K562 (cell line): ENCODE measurements around the gene GARIN5B. TPM values are rescaled to one million over a fixed set of nuclear protein-coding genes. Genes with fewer than 3 reads are reported as not detected.

Experiments used
- ATAC-seq: fragments of 200-7000 bp; cut with Tn5 transposase; 3 replicates; pipeline ENCODE4 v1.9.1; 2020; ENCODE audit warnings: moderate library complexity
- BruUV-seq: library from RNA; stranded (reverse); fragments of 400-500 nt; replicated peaks from 2 replicates; lab custom pipeline; 2021; lab: Mats Ljungman, UMichigan
- CTCF ChIA-PET: fragments of 300-600 bp; formaldehyde crosslinking; extraction: SDS; loops from one replicate; lab custom pipeline; 2021; ENCODE audit warnings: low intra/inter-chr PET ratio; lab: Yijun Ruan, JAX
- POLR2A ChIA-PET: fragments of 300-600, 350-650 bp; sonication (Branson Sonifier 250); formaldehyde crosslinking; extraction: SDS; loops from one replicate; lab custom pipeline; 2021; ENCODE audit warnings: antibody characterized with exemption, inconsistent platforms; lab: Yijun Ruan, JAX
- DNase-seq, 4 experiments: peaks; one replicate each; pipeline versions ENCODE4 v3.0.0 to v3.0.0-alpha.2; 2011 to 2018; ENCODE audit warnings: low spot score in 3 of 4, mixed read lengths in 3 of 4; ENCODE audit errors: extremely low read depth in 1 of 4
- FAIRE-seq: peaks from 2 replicates; lab custom pipeline; 2011; peaks lifted over from hg19 to GRCh38; lab: Jason Lieb, UNC
- H2AFZ ChIP-seq: 2 replicates; pipeline ENCODE4 v1.6.0; 2011; ENCODE audit warnings: low read depth, low read length, control low read depth, inconsistent platforms
- H3K27ac ChIP-seq: fragments of 200-600 bp; 3 replicates; pipeline ENCODE4 v1.8.0; 2011; ENCODE audit warnings: low read depth, mild to moderate bottlenecking, control low read depth, inconsistent platforms, low read length, moderate library complexity, mixed read lengths; ENCODE audit errors: extremely low read depth
- H3K27me3 ChIP-seq, 2 experiments: fragments of 300-600 bp in 1 of 2; 2 replicates in 1 of 2; 3 replicates in 1 of 2; pipeline versions ENCODE4 v1.6.0 to v1.8.0; 2011; ENCODE audit warnings: inconsistent platforms in 2 of 2, low read length in 2 of 2, mild to moderate bottlenecking in 1 of 2, mixed read lengths in 1 of 2, moderate library complexity in 1 of 2; ENCODE audit not compliant: control insufficient read depth in 2 of 2, insufficient read depth in 2 of 2
- H3K36me3 ChIP-seq: fragments of 300-600 bp; 3 replicates; pipeline ENCODE4 v1.8.0; 2011; ENCODE audit warnings: mild to moderate bottlenecking, low read length, inconsistent platforms; ENCODE audit not compliant: control insufficient read depth, insufficient read depth
- H3K4me1 ChIP-seq, 2 experiments: fragments of 200-600 bp in 1 of 2; replicated peaks in 1 of 2; 2 replicates in 1 of 2; 3 replicates in 1 of 2; pipeline versions ENCODE4 v1.5.1 to v1.8.0; 2011; ENCODE audit warnings: inconsistent platforms in 2 of 2, low read length in 2 of 2, mild to moderate bottlenecking in 1 of 2, mixed read lengths in 1 of 2, moderate library complexity in 1 of 2; ENCODE audit not compliant: control insufficient read depth in 2 of 2, insufficient read depth in 2 of 2
- H3K4me2 ChIP-seq: 2 replicates; pipeline ENCODE4 v1.6.1; 2011; ENCODE audit warnings: low read length, control low read depth, inconsistent platforms, mixed read lengths; ENCODE audit not compliant: insufficient read depth
- H3K4me3 ChIP-seq: fragments of 200-600 bp; sonication (generic), shearing (Covaris generic); 2 replicates; pipeline ENCODE4 v1.5.1; 2016; ENCODE audit warnings: control low read depth, inconsistent platforms
- H3K79me2 ChIP-seq: fragments of 200-600 bp; 3 replicates; pipeline ENCODE4 v1.8.0; 2011; ENCODE audit warnings: low read length, inconsistent platforms; ENCODE audit not compliant: control insufficient read depth, insufficient read depth
- H3K9ac ChIP-seq, 2 experiments: 2 replicates each; pipeline versions ENCODE4 v1.6.0 to v1.6.1; 2011; ENCODE audit warnings: low read depth in 2 of 2, low read length in 2 of 2, control low read depth in 1 of 2, inconsistent platforms in 1 of 2, mild to moderate bottlenecking in 1 of 2, mixed read lengths in 1 of 2; ENCODE audit not compliant: insufficient read depth in 1 of 2
- H3K9me1 ChIP-seq: one replicate; pipeline ENCODE4 v1.6.0; 2011; ENCODE audit warnings: inconsistent platforms, mild to moderate bottlenecking, low read length, moderate library complexity; ENCODE audit not compliant: control insufficient read depth, insufficient read depth
- H3K9me3 ChIP-seq: replicated peaks from 2 replicates; pipeline ENCODE4 v1.5.1; 2011; ENCODE audit warnings: low read depth, low read length, inconsistent platforms; ENCODE audit not compliant: control insufficient read depth, insufficient read depth
- H4K20me1 ChIP-seq: replicated peaks from 2 replicates; pipeline ENCODE4 v1.6.1; 2011; ENCODE audit warnings: low read length, inconsistent platforms, mixed read lengths; ENCODE audit not compliant: control insufficient read depth, insufficient read depth
- BCL6 ChIP-seq: fragments of 250-450 bp; sonication (Bioruptor Pico); IDR thresholded peaks from 2 replicates; pipeline ENCODE4 v1.4.0; 2020
- BCLAF1 ChIP-seq, 2 experiments: fragments of 450-650 bp in 1 of 2; IDR thresholded peaks; 2 replicates each; pipeline ENCODE4 v1.6.1; 2011 to 2017; ENCODE audit warnings: low read depth in 2 of 2, antibody characterized with exemption in 1 of 2, borderline replicate concordance in 1 of 2, low read length in 1 of 2, mild to moderate bottlenecking in 1 of 2, mixed read lengths in 1 of 2; ENCODE audit not compliant: control insufficient read depth in 1 of 2
- KDM5B ChIP-seq: fragments of 200-600 bp; sonication (generic); IDR thresholded peaks from 2 replicates; pipeline ENCODE4 v1.6.1; 2012; ENCODE audit warnings: low read depth, mild to moderate bottlenecking, moderate library complexity, low read length, control low read depth, inconsistent platforms; ENCODE audit not compliant: insufficient replicate concordance
- KHSRP ChIP-seq: fragments of 450-650 bp; IDR thresholded peaks from 2 replicates; pipeline ENCODE4 v1.6.1; 2017
- NFIC ChIP-seq: fragments of 450-650 bp; IDR thresholded peaks from 2 replicates; pipeline ENCODE4 v1.6.1; 2017; ENCODE audit warnings: mild to moderate bottlenecking, inconsistent platforms
- RAD51 ChIP-seq: fragments of 450-650 bp; IDR thresholded peaks from 2 replicates; pipeline ENCODE4 v1.7.1; 2016; ENCODE audit warnings: low read depth, mild to moderate bottlenecking, borderline replicate concordance
- YBX1 ChIP-seq: fragments of 450-650 bp; IDR thresholded peaks from 2 replicates; pipeline ENCODE4 v1.7.1; 2016; ENCODE audit warnings: mild to moderate bottlenecking
- ZBTB33 ChIP-seq: sonication (generic); formaldehyde crosslinking; IDR thresholded peaks from 2 replicates; pipeline ENCODE4 v1.8.1; 2023; ENCODE audit warnings: mild to moderate bottlenecking, missing genetic modification reagents
- ZNF217 ChIP-seq: sonication (generic); formaldehyde crosslinking; IDR thresholded peaks from 2 replicates; pipeline ENCODE4 v1.8.0; 2022; ENCODE audit warnings: mild to moderate bottlenecking, missing genetic modification reagents
- ZNF282 ChIP-seq: sonication (generic); formaldehyde crosslinking; IDR thresholded peaks from 2 replicates; pipeline ENCODE4 v1.8.1; 2023; ENCODE audit warnings: missing genetic modification reagents
- ZNF354B ChIP-seq: fragments of 250-450 bp; sonication (Bioruptor Pico); IDR thresholded peaks from 2 replicates; pipeline ENCODE4 v1.4.0; 2020
- ZNF444 ChIP-seq: fragments of 250-450 bp; sonication (Bioruptor Pico); IDR thresholded peaks from 2 replicates; pipeline ENCODE4 v1.4.0; 2020; ENCODE audit warnings: mild to moderate bottlenecking, moderate library complexity
- WGBS: fragments of 100-300 bp; shearing (Covaris generic); methylation state at CpG from one replicate; pipeline ENCODE4 v1.1.6; 2016; ENCODE audit warnings: low coverage, mixed read lengths; ENCODE audit not compliant: insufficient coverage; ENCODE audit errors: missing lambda C conversion rate; 5-methylcytosine and 5-hydroxymethylcytosine counted together
- in situ Hi-C: fragments of 300-500 bp; cut with MboI; formaldehyde crosslinking; loops from 4 replicates; pipeline ENCODE4 v1.15.0; 2018; ENCODE audit warnings: inconsistent platforms, mixed read lengths
- intact Hi-C: fragments of 100-400 bp; cut with micrococcal nuclease; formaldehyde crosslinking; loops from 2 replicates; pipeline ENCODE4 v1.14.2; 2022
- polyA plus RNA-seq, 8 experiments: library from polyadenylated mRNA; depleted of rRNA in 4 of 8; stranded (reverse) in 5 of 8; unstranded in 3 of 8; fragments of >200 nt; fragmentation: Nextera tagmentation in 2 of 8; fragmentation: Illumina TruSeq in 1 of 8; extraction: Ambion mirVana in 2 of 8; extraction: Trizol in 1 of 8; gene quantifications; 2 replicates each; pipeline versions ENCODE4 v1.2.1 to v1.2.3, GENCODE V29; 2011 to 2014; ENCODE audit warnings: inconsistent platforms in 1 of 8, missing spikeins in 1 of 8
- total RNA-seq, 7 experiments: library from RNA; depleted of rRNA in 6 of 7; stranded (reverse); fragments of >200 nt in 6 of 7; fragmentation: Illumina TruSeq in 2 of 7; extraction: Trizol in 2 of 7; gene quantifications; 2 replicates each; pipeline versions ENCODE4 v1.2.1 to v1.2.3, GENCODE V29; 2011 to 2021; ENCODE audit warnings: low replicate concordance in 1 of 7
- TF ChIP-seq, protein P1 (sequence below): fragments of 150-350 bp; conservative IDR thresholded peaks from 2 replicates; pipeline ENCODE4 v1.6.1; 2014; ENCODE audit warnings: low read length

The GARIN5B gene
- total and polyA plus RNA-seq, 9 of the 15 experiments (the other 6 are each of a cell fraction or from before 2014, with no cell fraction given) = not detected

DNA sequence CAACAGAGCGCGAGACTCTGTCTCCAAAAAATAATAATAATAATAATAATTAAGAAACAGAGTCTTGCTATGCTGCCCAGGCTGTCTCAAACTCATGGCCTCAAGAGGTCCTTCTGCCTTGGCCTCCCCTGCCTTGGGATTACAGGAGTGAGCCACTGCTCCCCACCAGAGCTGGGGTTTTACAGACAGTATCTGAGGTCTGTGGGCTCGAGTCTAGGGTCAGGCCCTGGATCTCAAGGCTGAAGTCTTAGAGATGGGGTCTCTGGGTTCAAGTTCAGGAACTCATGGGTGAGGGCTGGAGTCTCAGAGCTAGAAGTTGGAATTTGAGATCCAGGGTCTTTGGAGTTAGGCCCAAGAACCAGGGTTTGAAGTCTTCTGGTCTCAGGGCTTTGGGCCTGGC, 3.7 kb upstream of the GARIN5B start:
- BruUV-seq = no TSS peak
- WGBS = 73% methylated on average over 3 of the region's 3 CpGs
- FAIRE-seq (no peak), DNase-seq (no peak), ATAC-seq (no peak)
- no peak overlapping the region; a peak in 1 of 4 replicates for H3K9ac ChIP-seq
- no peak overlapping the region for H3K4me3 ChIP-seq
- TF ChIP-seq, protein P1, sequence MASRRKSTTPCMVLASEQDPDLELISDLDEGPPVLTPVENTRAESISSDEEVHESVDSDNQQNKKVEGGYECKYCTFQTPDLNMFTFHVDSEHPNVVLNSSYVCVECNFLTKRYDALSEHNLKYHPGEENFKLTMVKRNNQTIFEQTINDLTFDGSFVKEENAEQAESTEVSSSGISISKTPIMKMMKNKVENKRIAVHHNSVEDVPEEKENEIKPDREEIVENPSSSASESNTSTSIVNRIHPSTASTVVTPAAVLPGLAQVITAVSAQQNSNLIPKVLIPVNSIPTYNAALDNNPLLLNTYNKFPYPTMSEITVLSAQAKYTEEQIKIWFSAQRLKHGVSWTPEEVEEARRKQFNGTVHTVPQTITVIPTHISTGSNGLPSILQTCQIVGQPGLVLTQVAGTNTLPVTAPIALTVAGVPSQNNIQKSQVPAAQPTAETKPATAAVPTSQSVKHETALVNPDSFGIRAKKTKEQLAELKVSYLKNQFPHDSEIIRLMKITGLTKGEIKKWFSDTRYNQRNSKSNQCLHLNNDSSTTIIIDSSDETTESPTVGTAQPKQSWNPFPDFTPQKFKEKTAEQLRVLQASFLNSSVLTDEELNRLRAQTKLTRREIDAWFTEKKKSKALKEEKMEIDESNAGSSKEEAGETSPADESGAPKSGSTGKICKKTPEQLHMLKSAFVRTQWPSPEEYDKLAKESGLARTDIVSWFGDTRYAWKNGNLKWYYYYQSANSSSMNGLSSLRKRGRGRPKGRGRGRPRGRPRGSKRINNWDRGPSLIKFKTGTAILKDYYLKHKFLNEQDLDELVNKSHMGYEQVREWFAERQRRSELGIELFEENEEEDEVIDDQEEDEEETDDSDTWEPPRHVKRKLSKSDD = no peak
- no peak for TF ChIP-seq RAD51
- TF ChIP-seq NFIC = no peak
- TF ChIP-seq ZBTB33 (CRISPR knock-in tag) = no peak
- no peak for TF ChIP-seq ZNF282 (CRISPR knock-in tag)
- no peak for TF ChIP-seq YBX1
- no peak for TF ChIP-seq ZNF354B (CRISPR knock-in tag)
- no peak for TF ChIP-seq BCL6 (CRISPR knock-in tag)
- TF ChIP-seq ZNF444 (CRISPR knock-in tag) = no peak
- TF ChIP-seq ZNF217 (CRISPR knock-in tag) = no peak
- no peak for TF ChIP-seq BCLAF1 (IDR thresholded peaks at IDR 0.05; ENCODE audit: borderline replicate concordance in 1 of 2, control insufficient read depth in 1 of 2, low read depth in 2 of 2, low read length in 1 of 2)
- no peak for TF ChIP-seq KHSRP
- no peak for TF ChIP-seq KDM5B
- peaks cover 11% of the 10 kb centered on the region in 2 experiments; a peak in 3 of 5 replicates for H3K27me3 ChIP-seq
- CTCF ChIA-PET = no interaction called here
- H3K36me3 ChIP-seq = no peaks in the 10 kb centered on the region
- in situ Hi-C loops = no loop called here
- H3K9me3 ChIP-seq = no peaks in the 10 kb centered on the region
- 0 out of 2 replicates have a peak, but pooled peaks cover 3% of the 10 kb centered on the region for H4K20me1 ChIP-seq
- no peak overlapping the region for H2AFZ ChIP-seq
- H3K27ac ChIP-seq = no peak overlapping the region
- intact Hi-C loops = no loop called here
- POLR2A ChIA-PET = interaction anchor here (0.7 to 1.3 kb wide), 3 partner anchors 11 to 21 kb away, joined by 3 to 5 read pairs (median 4); no protein-coding TSS in a partner anchor
- H3K79me2 ChIP-seq = no peaks in the 10 kb centered on the region
- no peaks in the 10 kb centered on the region for H3K9me1 ChIP-seq
- peaks cover 0 to 53% of the 10 kb centered on the region in 2 experiments; a peak in 3 of 5 replicates for H3K4me1 ChIP-seq
- H3K4me2 ChIP-seq = no peak overlapping the region
